A673 (cell line): ENCODE measurements around the gene ELAVL1.

Experiments
- EZH2 ChIP-seq: fragments of 200-600 bp; sonication (generic); IDR thresholded peaks from 2 replicates; pipeline ENCODE4 v1.6.1; 2017; ENCODE audit warnings: borderline replicate concordance, low read depth, mild to moderate bottlenecking, mixed read lengths, antibody characterized with exemption, low read length; ENCODE audit not compliant: poor library complexity, severe bottlenecking
- TF ChIP-seq, protein P1 (sequence below): fragments of 300-800, 200-600 bp; sonication (generic); conservative IDR thresholded peaks from 2 replicates; pipeline ENCODE4 v1.5.1; 2017; ENCODE audit warnings: low read depth, mild to moderate bottlenecking, antibody characterized with exemption, low read length, moderate library complexity, mixed read lengths

DNA sequence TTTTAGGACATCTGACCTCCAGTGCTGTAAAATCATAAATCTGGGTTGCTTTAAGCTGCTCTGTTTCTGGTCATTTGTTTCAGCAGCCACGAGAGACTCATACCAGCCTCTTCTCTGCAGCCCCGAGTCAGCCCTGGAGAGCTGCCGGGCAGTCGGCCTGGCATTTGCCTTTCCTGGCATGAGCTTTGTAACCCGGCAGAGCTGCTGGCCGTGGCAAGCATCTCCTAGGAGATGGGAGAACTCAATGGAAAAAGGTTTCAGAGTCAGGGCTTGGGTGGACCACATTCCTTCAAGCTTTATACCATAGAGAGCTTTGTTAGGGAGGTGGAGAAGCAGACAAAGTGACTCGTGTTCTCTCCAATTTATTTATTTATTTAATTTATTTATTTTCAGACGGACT lies 25.5 kb upstream of the ELAVL1 start:
- TF ChIP-seq, protein P1, sequence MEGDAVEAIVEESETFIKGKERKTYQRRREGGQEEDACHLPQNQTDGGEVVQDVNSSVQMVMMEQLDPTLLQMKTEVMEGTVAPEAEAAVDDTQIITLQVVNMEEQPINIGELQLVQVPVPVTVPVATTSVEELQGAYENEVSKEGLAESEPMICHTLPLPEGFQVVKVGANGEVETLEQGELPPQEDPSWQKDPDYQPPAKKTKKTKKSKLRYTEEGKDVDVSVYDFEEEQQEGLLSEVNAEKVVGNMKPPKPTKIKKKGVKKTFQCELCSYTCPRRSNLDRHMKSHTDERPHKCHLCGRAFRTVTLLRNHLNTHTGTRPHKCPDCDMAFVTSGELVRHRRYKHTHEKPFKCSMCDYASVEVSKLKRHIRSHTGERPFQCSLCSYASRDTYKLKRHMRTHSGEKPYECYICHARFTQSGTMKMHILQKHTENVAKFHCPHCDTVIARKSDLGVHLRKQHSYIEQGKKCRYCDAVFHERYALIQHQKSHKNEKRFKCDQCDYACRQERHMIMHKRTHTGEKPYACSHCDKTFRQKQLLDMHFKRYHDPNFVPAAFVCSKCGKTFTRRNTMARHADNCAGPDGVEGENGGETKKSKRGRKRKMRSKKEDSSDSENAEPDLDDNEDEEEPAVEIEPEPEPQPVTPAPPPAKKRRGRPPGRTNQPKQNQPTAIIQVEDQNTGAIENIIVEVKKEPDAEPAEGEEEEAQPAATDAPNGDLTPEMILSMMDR: no peak
- no peak for TF ChIP-seq EZH2
